HG03060 (cell line): ENCODE results near the gene FTSJ1.
"Not testable (repeated sequence)": the region's sequence is repeated elsewhere in the genome, so short reads cannot be mapped to it uniquely, and the experiment has no call there.

Source experiments
- ATAC-seq: cut with Tn5 transposase; IDR thresholded peaks from one replicate; pipeline ENCODE4 v1.9.1; 2021; ENCODE audit warnings: low read depth, moderate number of reproducible peaks; ENCODE audit not compliant: unreplicated experiment

The FTSJ1 gene

DNA sequence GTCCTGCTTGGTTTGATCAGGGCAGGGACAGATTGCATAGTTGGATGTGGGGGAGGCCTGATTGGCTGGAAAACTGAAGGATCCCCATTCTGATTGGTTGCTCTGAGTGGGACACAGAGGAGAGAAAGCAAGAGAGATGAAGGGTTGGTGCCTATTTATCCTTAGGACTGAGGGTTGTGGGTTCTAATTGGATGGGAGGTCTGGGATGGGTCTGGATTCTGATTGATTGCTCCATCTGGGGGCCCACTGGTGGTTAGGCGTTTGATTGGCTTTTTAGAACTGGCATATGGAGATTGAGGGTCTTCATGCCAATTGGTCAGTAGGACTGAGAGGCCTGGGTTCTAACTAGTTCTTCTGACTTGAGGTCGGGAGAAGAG, 45.0 kb downstream of the FTSJ1 start:
- no peak for ATAC-seq

DNA sequence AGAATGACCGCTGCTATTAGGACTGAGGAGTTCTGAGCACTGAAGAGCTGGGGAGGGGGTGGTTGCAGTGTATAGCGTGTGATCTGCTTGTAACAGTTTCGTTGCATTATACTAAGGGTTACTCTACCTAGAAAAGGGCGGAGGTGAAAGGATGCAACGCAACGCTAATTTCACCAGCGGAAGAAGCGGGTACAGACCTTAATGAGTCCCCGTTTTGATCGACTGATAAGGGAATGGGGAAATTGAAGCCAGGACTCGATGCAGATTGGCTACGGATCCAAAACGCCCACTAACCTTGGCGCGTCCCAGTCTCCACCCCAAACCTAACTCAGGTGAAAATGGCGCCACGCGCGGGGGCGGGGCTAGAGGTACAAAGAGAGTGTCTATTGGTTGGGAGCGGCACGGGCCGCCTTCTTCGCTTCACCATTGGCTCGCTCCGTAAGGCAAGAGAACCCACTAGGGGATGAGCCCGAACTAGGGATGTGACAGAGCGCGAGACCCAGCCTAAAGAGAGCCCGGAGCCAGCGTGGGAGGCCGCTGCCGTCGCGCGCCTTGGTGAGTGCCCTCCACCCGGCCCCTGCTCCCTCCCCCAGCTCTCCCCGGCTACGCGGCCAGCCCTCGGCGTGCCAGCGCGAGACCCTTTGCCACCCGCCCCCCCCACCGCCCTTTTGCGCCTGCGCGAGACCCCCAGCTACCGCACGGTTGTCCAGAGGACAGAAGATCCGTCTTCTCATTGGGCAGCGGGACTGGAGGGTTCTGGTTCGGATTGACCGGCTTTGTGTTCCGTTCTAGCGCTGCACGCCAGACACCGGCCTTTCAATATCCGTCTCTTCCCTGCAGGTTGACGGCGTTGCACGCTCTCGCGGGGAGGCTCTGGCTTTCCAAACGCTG, 45.6 kb downstream of the FTSJ1 start, which contains the start of gene EBP:
TSS of gene EBP (plus strand) at position 456 of the 891 bp plus-strand sequence. CDS start 1,964 bp downstream, outside the sequence.
- ATAC-seq, result peak; percentile 90

DNA sequence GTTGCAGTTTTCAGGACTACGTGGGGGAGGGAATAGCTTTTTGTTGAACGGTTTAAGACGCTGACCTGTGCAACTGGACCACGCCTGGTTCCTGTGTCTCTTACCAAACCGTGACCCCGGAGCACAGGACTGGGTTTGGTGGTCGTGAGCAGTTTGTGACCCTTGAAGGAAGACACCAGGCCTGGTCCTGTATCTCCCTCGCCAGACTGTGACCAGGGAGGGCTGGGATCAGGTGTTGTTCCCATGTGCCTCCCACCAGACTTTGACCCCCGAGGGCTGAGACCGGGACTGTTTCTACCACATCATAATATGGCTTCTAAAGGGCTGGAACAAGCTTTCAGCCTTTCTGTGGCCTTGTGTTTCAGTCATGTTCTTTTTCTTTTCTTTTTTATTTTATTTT, 46.3 kb downstream of the FTSJ1 start:
- no peak for ATAC-seq

DNA sequence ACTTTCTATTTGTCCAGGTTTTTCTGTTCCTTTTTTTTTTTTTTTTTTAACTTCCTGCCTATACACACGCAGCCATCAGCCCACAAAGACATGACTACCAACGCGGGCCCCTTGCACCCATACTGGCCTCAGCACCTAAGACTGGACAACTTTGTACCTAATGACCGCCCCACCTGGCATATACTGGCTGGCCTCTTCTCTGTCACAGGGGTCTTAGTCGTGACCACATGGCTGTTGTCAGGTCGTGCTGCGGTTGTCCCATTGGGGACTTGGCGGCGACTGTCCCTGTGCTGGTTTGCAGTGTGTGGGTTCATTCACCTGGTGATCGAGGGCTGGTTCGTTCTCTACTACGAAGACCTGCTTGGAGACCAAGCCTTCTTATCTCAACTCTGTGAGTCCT, 47.7 kb downstream of the FTSJ1 start:
- no peak for ATAC-seq

DNA sequence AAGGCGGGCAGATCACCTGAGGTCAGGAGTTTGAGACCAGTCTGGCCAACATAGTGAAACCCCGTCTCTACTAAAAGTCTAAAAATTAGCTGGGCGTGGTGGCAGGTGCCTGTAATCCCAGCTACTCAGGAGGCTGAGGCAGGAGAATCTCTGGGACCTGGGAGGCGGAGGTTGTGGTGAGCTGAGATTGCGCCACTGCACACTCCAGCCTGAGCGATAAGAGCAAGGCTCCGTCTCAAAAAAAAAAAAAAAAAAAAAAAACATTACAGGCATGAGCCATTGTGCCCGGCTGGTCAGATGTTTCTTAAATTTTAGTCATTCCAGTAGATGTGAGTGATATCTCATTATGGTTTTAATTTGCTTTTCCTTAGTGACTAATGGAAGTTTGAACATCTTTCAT, 49.9 kb downstream of the FTSJ1 start:
- ATAC-seq, result not testable (repeated sequence)

DNA sequence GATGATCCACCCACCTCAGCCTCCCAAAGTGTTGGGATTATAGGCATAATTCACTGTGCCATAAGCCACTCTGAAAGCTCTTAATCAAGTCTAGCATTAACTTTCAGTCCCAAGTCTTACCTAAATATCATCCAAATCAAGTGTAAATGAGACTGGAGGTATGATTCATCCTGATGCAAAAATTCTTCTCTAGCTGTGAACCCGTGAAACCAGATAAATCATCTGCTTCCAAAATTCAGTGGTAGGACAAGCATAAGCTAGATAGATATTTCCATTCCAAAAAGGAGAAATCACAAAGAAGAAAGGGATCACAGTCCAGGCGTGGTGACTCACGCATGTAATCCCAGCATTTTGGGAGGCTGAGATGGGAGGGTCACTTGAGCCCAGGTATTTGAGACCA, 54.7 kb downstream of the FTSJ1 start:
- ATAC-seq, result no peak

DNA sequence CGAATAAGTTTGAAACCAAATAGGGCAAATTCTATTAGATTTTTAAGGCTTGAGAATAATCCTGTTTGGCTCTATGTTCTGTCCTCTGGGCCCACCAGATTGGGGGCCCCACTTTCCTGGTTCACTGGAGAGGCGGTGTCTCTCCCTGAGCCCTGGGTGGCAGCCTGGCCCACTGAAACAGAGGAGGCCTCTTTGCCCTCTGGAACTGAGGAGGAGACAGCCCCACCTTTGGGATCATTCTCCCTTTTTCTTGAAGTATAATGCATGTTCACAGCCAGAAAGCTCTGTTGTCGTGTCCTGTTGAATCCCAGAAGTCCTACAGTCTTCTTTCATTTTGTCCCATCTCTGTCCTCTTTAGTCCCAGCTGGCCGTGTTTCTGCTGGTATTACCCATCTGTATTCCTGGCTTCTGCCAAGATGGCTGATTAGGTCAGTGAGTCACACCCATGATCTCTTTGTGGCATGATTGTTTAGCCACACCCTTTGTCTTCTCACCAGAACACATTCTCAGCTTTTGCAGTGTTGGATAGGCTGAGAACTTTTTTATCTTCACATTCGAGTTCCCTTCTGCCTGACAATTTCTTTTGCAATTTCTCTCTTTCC, 55.5 kb downstream of the FTSJ1 start:
- no peak for ATAC-seq

DNA sequence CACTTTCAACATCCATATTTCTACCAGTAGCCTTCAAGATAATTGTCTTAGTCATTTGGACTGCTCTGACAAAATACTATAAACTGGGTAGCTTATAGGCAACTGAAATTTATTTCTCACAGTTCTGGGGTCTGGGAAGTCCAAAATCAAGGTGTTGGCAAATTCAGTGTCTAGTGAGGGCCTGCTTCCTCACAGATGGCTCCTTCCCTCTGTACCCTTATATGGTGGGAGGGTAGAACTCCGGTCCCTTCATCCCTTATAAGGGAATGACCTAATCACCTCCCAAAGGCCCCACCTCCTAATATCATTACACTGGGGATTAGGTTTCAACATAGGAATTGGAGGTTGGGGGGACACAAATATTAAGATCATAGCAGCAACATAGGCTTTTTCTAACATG, 56.2 kb downstream of the FTSJ1 start:
- no peak for ATAC-seq

DNA sequence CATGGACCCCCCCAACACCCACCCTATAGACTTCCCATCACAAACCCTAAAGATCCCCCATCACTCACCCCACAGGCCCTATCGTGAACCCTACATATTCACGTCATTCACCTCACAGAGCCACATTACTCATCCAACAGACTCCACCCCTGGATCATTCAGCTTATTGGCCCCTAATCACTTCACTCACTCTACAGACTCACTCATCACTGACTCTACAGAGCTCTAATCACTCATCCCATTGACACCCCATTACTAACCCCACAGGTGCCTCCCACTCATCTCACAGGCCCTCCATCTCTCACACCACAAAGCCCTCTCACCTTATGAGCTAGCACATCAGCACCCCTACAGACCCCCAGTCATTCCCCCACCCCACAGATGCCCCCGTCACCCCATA, 57.2 kb downstream of the FTSJ1 start:
- ATAC-seq, result no peak
